Mesodermal cell (in vitro differentiated cells): ENCODE results near the gene CNTFR.

Experiments used
- H3K27ac ChIP-seq: 2 replicates; pipeline ENCODE4 v1.7.0; 2013; ENCODE audit warnings: mild to moderate bottlenecking, low read depth, low read length, moderate library complexity; ENCODE audit not compliant: severe bottlenecking
- H3K36me3 ChIP-seq: 2 replicates; pipeline ENCODE4 v1.7.1; 2013; ENCODE audit warnings: mild to moderate bottlenecking, low read length, moderate library complexity; ENCODE audit not compliant: control insufficient read depth, insufficient read depth
- H3K4me1 ChIP-seq: one replicate; pipeline ENCODE4 v1.7.1; 2013; ENCODE audit warnings: mild to moderate bottlenecking, low read length; ENCODE audit not compliant: insufficient read depth, control insufficient read depth, poor library complexity, severe bottlenecking
- H3K4me3 ChIP-seq: 2 replicates; pipeline ENCODE4 v1.7.0; 2013; ENCODE audit warnings: low read length, control low read depth, mild to moderate bottlenecking; ENCODE audit not compliant: insufficient read depth, poor library complexity, severe bottlenecking; ENCODE audit errors: extremely low read depth
- H3K9me3 ChIP-seq: 2 replicates; pipeline ENCODE4 v1.7.1; 2013; ENCODE audit warnings: mild to moderate bottlenecking, low read length, moderate library complexity; ENCODE audit not compliant: control insufficient read depth
- WGBS, 2 experiments: methylation state at CpG; one replicate each; pipeline ENCODE4 v1.1.5; 2013; ENCODE audit warnings: missing lambda C conversion rate in 2 of 2; ENCODE audit not compliant: insufficient coverage in 2 of 2; 5-methylcytosine and 5-hydroxymethylcytosine counted together

The CNTFR gene

GRCh38 chr9:34550681-34551270 lies 38.7 kb downstream of the CNTFR start:
- 88 to 95% methylated on average over 3 to 5 of the region's 5 CpGs for WGBS, 2 experiments
- Histone ChIP-seq H3K36me3 (peaks cover 3% of the 10 kb centered on the region), H3K9me3 (no peaks in the 10 kb centered on the region), H3K27ac (no peak overlapping the region), H3K4me1 (no peaks in the 10 kb centered on the region), H3K4me3 (no peak overlapping the region)

DNA sequence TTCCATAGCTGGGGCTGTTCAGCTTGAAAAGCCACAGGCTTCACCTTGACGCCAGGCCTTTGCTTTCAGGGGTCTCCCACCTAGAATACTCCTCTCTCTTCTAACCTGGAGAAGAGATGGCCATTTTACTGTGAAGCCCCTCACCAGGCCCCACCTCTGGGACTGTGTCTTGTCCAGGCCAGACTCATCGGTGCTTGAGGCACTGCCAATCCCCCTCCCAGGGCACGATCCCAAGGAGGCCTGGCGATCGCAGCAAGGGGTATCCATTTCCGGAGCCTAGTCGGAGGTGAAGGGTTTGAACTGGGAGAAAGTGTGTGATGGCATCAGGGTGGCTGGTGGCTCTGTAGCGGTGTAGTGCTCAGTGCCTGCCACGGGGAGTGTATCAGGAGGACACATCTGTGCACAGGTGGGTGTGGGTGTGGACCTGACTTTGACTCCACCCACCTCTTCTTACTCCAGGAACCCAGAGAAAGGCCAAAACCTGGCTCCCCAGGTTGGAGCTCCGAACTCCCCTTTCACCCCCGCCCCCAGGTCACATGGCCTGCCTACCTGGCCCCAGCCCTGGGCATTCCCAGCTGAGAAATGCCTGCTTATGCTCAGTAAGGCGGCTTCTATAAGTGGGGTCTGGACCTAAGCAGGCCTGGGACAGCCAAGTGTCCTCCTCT lies 39.4 kb downstream of the CNTFR start:
- Histone ChIP-seq H3K36me3 (peaks cover 3% of the 10 kb centered on the region), H3K4me1 (no peaks in the 10 kb centered on the region), H3K27ac (no peak overlapping the region), H3K4me3 (no peak overlapping the region), H3K9me3 (no peaks in the 10 kb centered on the region)
- 81 to 89% methylated on average over 8 to 12 of the region's 12 CpGs for WGBS, 2 experiments

DNA sequence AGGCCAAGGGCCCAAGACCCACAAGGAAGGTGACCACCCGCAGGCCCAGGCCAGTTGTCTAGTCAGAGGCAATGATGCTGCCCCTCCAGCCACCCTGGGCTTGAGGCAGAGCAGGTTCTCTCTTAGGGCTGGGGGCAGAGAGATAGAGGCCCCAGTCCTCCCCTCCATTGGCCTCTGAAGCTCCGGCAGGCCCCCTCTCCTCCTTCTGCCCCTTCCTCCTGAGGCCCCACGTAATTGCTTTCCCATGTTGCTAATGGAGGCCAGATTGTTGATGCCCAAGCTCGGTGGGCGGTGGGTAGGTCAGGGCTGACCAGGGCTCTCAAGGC lies 40.2 kb downstream of the CNTFR start:
- 94 to 96% methylated on average over 2 to 3 of the region's 5 CpGs for WGBS, 2 experiments
- H3K4me1 ChIP-seq, result no peaks in the 10 kb centered on the region
- no peaks in the 10 kb centered on the region for H3K9me3 ChIP-seq
- no peak overlapping the region for H3K4me3 ChIP-seq
- no peak overlapping the region for H3K27ac ChIP-seq
- peaks cover 3% of the 10 kb centered on the region for H3K36me3 ChIP-seq

GRCh38 chr9:34547960-34548611 lies 41.4 kb downstream of the CNTFR start:
- no peaks in the 10 kb centered on the region for H3K9me3 ChIP-seq
- H3K36me3 ChIP-seq, result peaks cover 3% of the 10 kb centered on the region
- 20 to 23% methylated on average over 11 to 12 of the region's 13 CpGs for WGBS, 2 experiments
- H3K27ac ChIP-seq, result no peak overlapping the region
- H3K4me1 ChIP-seq, result no peaks in the 10 kb centered on the region
- no peak overlapping the region for H3K4me3 ChIP-seq

DNA sequence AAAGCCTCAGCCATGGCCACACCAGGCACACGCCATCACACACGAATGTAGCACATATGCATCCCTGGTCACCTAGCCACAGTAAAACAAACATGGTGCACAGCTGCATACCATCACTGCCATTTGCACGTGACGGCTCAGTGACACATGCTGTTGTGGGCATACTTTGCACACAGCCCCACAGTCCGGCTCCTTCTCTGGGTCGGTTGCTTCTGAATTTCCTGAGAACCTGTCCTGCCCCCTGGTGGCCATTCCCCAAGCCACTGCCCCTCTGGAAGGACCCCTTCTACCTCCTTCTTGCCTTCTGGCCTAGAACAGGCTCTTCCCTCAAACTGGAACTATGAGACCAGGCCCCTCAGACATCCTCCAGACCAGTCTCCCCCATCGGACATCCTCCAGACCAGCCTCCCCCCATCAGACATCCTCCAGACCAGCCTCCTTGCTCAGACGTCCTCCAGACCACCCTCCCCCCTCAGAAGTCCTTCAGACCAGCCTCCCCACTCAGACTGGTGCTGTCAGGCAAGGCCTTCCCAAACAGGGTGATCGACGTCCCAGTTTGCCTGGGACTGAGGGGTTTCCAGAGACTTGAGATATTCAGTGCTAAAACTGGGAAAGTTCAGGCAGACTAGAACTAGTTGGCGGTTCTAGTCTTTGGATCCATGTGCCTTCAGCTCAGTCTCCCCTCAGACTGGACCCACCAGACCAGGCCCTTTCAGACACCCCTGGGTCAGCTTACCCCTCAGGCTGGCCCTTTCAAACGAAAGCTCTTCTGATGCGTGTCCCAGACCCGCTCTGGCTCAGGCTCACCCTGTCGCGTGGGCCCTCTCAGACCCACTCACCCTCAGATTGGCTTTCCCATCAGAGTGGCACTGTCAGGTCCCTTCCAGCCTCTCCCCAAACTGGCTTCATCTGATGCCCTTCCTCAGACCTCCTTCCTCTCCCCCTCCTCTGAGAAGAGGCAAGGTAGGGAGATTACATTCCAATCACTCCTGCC lies 42.4 kb downstream of the CNTFR start:
- no peaks in the 10 kb centered on the region for H3K4me1 ChIP-seq
- no peaks in the 10 kb centered on the region for H3K9me3 ChIP-seq
- H3K4me3 ChIP-seq, result no peak overlapping the region
- H3K36me3 ChIP-seq, result no peaks in the 10 kb centered on the region
- no peak overlapping the region for H3K27ac ChIP-seq
- WGBS, 2 experiments, result 71 to 72% methylated on average over 12 to 15 of the region's 16 CpGs

DNA sequence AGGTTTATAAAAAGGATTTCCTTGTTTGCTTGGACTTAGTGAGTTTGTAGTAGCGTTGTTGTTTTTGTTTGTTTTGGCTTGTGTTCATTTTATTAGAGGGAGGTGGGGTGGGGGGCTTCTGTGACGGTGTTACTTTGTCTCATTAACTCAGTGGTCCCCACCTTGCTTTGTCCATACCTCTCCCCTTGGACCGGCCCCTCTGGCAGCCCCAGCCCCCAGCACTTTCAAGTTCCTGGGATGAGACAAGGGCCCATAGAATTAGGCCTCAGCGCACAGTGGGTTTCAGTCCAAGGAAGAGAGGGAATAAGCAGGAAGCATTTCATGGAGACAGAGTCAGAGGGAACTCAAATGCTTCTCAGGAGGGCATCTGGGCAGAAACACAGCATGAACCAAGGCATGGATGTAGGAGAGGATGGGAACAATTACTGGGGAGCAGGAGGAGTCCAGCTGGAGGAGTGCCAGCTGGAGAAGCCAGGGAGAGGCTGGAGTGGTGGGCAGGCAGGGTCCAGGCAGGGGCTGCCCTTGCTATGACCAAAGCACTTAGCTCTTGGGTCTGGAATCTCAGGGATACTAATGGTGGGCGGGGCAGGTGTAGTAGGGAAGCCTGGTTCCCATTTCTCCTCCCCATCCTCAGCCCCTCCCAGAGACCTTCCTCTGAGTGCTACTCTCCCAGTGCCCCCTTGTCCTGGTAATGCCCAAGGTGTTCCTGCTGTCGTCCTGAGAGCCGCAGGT lies 43.3 kb downstream of the CNTFR start:
- H3K4me3 ChIP-seq, result no peak overlapping the region
- no peaks in the 10 kb centered on the region for H3K9me3 ChIP-seq
- H3K36me3 ChIP-seq, result no peaks in the 10 kb centered on the region
- WGBS, 2 experiments, result 97 to 100% methylated on average over 3 to 5 of the region's 7 CpGs
- no peak overlapping the region for H3K27ac ChIP-seq
- H3K4me1 ChIP-seq, result no peaks in the 10 kb centered on the region

DNA sequence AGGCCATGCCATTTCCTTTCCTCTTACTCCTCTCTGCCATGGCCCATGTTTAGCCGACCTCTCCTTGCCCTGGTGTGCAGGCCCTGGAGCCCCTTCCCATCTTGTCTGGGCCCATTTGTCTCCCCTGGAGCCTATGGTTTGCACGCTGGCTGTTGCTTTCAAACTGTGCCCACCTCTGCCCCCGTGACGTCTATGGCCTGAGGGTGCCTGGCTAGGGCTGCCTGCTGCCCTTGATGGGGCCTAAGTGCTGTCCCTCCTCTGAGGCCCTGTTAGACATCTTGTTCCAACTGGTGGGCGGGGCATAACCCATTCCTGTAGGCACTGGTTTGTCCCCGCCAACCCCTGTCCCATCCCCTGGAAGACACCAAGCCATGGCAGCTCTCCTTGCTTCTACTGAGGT lies 44.0 kb downstream of the CNTFR start:
- 93 to 94% methylated on average over 6 of the region's 6 CpGs for WGBS, 2 experiments
- Histone ChIP-seq H3K27ac (no peak overlapping the region), H3K9me3 (no peaks in the 10 kb centered on the region), H3K36me3 (no peaks in the 10 kb centered on the region), H3K4me1 (peaks cover 4% of the 10 kb centered on the region), H3K4me3 (no peak overlapping the region)

GRCh38 chr9:34544035-34544434 lies 45.5 kb downstream of the CNTFR start:
- Histone ChIP-seq H3K4me3 (no peak overlapping the region), H3K36me3 (no peaks in the 10 kb centered on the region), H3K9me3 (no peaks in the 10 kb centered on the region), H3K4me1 (peaks cover 7% of the 10 kb centered on the region), H3K27ac (no peak overlapping the region)
- 72 to 88% methylated on average over 4 to 5 of the region's 5 CpGs for whole genome bisulfite sequencing, 2 experiments

- no peaks in the 10 kb centered on the region for H3K36me3 ChIP-seq
- no peak overlapping the region for H3K4me3 ChIP-seq
- peaks cover 7% of the 10 kb centered on the region for H3K4me1 ChIP-seq
- WGBS, 2 experiments, result 84 to 90% methylated on average over 4 to 5 of the region's 7 CpGs
- H3K27ac ChIP-seq, result no peak overlapping the region
- H3K9me3 ChIP-seq, result no peaks in the 10 kb centered on the region
Observed at GRCh38 chr9:34541540-34541939, 48.0 kb downstream of the CNTFR start.

GRCh38 chr9:34540827-34541226 lies 48.7 kb downstream of the CNTFR start:
- Histone ChIP-seq H3K27ac (no peak overlapping the region), H3K36me3 (no peaks in the 10 kb centered on the region), H3K4me3 (no peak overlapping the region), H3K9me3 (no peaks in the 10 kb centered on the region), H3K4me1 (peaks cover 7% of the 10 kb centered on the region)
- WGBS, 2 experiments, result 13 to 33% methylated on average over 1 of the region's 2 CpGs
